CMK (cell line): ENCODE data around the gene CLDN24.

ENCODE experiments used
- DNase-seq: peaks from one replicate; pipeline ENCODE4 v3.0.0-alpha.2; 2010; ENCODE audit warnings: low read depth

The CLDN24 gene

DNA sequence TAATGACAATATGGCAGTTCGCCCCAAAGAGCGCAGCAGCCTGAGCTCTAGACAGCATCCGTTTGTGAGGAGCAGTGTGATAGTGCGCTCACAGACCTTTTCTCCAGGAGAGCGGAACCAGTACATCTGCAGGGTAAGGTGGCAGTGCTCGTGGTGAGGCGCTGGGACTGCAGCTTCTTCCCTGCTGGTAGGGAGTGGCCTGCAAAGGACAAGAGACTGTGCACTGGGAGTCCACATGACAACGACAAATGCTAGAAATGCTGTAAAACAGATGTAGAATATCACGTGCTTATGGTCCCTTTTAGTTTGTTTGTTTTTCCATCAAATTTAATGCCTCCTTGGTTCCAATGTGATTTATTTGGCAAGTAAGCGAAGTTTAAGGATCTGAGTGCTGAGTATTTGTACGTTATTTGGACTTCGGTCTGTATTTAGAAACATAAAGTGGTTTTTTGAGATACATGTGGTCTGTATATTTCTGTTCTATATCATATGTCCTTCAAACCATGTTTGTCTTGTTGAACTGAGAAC, 37.9 kb downstream of the CLDN24 start:
- DNase-seq: no peak

DNA sequence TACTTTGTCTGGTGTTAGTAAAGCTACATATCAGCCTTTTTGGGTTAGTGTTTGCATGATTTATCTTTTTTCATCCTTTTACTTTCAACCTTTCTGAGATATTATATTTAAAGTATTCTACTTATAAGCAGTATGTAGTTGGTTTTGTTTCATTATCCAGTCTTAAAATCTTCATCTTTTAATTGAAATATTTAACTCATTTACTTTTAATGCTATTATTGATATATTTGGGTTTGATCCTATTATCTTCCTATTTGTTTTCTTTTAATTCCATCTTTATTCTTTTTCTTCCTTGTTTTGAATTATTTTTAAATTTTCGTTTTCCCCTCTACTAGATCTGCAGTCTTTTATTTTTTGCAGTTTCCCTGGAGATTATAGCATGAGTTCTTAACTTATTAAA, 46.1 kb downstream of the CLDN24 start:
- no peak for DNase-seq

DNA sequence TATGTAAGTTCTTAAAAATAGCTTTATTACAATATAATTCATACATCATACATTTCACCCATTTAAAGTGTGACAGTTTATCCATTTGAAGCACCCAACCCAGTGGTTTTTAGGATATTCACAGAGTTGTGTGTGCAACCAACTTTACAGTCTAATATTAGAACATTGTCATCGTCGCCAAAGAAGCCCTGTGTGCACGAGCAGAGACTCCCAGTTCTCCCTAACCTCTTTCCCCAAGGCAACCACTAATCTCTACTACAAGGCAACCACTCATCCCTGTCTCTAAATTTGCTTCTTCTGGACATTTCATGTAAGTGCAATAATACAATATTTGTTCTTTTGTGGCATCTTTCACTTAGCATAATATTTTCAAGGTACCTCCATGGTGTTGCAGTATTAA, 49.8 kb downstream of the CLDN24 start:
- DNase-seq: no peak
